Measurements from ENCODE around the gene IFT25. TPM values are rescaled to one million over a fixed set of nuclear protein-coding genes. Genes with fewer than 3 reads are reported as not detected.

IFT25 gene
- polyA plus RNA-seq, 1 experiment, result 12.8 TPM

DNA sequence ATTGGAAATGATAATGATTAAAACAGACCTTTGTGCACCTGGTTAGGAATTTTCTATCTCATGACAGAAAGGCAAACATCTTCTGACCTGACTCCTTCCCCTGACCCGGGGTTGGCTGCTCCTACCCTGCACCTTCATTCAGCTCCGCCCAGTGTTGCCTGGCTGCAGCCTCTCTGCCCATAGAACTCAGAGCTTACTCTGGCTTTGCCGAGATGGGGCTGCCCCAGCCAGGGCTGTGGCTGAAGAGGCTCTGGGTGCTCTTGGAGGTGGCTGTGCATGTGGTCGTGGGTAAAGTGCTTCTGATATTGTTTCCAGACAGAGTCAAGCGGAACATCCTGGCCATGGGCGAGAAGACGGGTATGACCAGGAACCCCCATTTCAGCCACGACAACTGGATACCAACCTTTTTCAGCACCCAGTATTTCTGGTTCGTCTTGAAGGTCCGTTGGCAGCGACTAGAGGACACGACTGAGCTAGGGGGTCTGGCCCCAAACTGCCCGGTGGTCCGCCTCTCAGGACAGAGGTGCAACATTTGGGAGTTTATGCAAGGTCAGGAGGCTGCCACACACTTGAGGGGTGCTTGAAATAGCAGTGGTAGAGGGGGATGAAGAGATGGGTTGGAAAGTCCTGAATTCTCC, 51.4 kb downstream of the IFT25 start, which contains the start of gene DIO1:
Gene DIO1, plus strand, starts transcription at position 189 of the 638 bp plus-strand sequence. Its CDS starts 24 bp downstream, at position 213.
- TF ChIP-seq, protein P1, sequence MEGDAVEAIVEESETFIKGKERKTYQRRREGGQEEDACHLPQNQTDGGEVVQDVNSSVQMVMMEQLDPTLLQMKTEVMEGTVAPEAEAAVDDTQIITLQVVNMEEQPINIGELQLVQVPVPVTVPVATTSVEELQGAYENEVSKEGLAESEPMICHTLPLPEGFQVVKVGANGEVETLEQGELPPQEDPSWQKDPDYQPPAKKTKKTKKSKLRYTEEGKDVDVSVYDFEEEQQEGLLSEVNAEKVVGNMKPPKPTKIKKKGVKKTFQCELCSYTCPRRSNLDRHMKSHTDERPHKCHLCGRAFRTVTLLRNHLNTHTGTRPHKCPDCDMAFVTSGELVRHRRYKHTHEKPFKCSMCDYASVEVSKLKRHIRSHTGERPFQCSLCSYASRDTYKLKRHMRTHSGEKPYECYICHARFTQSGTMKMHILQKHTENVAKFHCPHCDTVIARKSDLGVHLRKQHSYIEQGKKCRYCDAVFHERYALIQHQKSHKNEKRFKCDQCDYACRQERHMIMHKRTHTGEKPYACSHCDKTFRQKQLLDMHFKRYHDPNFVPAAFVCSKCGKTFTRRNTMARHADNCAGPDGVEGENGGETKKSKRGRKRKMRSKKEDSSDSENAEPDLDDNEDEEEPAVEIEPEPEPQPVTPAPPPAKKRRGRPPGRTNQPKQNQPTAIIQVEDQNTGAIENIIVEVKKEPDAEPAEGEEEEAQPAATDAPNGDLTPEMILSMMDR (IDR thresholded peaks at IDR 0.05; ENCODE audit: insufficient read depth, low read depth, low read length), result no peak
- Histone ChIP-seq H3K4me3 (ENCODE audit: low read depth, low read length) (no peak within 1 kb of the TSS), H3K36me3 (ENCODE audit: control insufficient read depth, insufficient read depth, low read length) (no peaks in the 10 kb centered on the region), H3K27me3 (ENCODE audit: control insufficient read depth, insufficient read depth, low read length) (no peaks in the 10 kb centered on the region)
- no peak for DNase-seq (ENCODE audit: low read depth)
- CTCF ChIA-PET, result interaction anchor here (0.6 kb wide), 1 partner anchor 1049 kb away, joined by 3 read pairs; no protein-coding TSS in a partner anchor
- POLR2A ChIA-PET, result no interaction called here

DNA sequence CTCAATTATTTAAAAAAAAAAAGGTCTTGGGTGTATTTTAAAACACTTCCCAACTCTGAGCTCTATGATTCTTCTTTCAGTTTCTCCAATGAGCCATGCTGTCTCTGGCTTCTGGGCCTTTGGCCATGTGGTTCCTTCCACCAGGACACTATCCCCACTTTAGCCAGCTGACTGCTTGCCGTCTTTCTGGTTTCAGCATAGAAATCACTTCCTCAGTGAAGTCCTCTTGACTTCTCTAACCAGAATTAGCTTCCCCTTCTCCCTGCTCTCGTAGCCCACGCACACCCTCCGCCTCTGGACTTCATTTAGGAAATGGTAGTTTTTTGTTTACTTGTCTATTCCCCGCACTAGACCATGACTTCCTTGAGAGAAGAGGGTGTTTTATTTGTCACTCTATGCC, 52.6 kb downstream of the IFT25 start:
- no peak for DNase-seq (ENCODE audit: low read depth)
- CTCF ChIA-PET, result interaction anchor here (1.5 kb wide), 1 partner anchor 14 kb away, joined by 3 read pairs; no protein-coding TSS in a partner anchor
- Histone ChIP-seq H3K27me3 (ENCODE audit: control insufficient read depth, insufficient read depth, low read length) (no peaks in the 10 kb centered on the region), H3K4me3 (ENCODE audit: low read depth, low read length) (no peak overlapping the region), H3K36me3 (ENCODE audit: control insufficient read depth, insufficient read depth, low read length) (no peaks in the 10 kb centered on the region)
- POLR2A ChIA-PET, result no interaction called here
- TF ChIP-seq, protein P1 (IDR thresholded peaks at IDR 0.05; ENCODE audit: insufficient read depth, low read depth, low read length), result no peak

DNA sequence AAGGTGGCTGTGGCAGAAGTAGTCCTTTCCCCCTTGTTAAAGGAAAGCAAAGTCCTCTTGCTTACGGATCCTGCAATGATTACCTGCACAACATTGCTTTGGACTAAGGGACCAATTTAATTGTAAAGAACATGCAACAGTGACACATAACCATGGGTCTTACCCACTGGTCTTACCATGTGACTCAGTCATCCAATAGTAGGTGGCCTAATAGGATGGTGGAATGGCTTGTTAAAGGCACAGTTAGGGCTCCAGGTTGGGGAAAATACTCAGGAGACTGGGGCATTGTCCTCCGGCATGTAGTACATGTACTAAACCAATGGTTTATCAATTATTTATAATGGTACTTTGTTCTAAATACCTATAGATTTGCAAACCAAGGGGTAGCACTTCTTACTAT, 53.8 kb downstream of the IFT25 start:
- no peak for DNase-seq (ENCODE audit: low read depth)
- no peaks in the 10 kb centered on the region for H3K27me3 ChIP-seq (ENCODE audit: control insufficient read depth, insufficient read depth, low read length)
- H3K36me3 ChIP-seq (ENCODE audit: control insufficient read depth, insufficient read depth, low read length), result peaks cover 1% of the 10 kb centered on the region; the same call in 1 of the 2 replicates
- POLR2A ChIA-PET, result no interaction called here
- CTCF ChIA-PET, result interaction anchor here (0.5 to 1.4 kb wide), 2 partner anchors 31 to 102 kb away, joined by 3 to 4 read pairs; no protein-coding TSS in a partner anchor
- TF ChIP-seq, protein P1 (IDR thresholded peaks at IDR 0.05; ENCODE audit: insufficient read depth, low read depth, low read length), result no peak
- no peak overlapping the region for H3K4me3 ChIP-seq (ENCODE audit: low read depth, low read length)

DNA sequence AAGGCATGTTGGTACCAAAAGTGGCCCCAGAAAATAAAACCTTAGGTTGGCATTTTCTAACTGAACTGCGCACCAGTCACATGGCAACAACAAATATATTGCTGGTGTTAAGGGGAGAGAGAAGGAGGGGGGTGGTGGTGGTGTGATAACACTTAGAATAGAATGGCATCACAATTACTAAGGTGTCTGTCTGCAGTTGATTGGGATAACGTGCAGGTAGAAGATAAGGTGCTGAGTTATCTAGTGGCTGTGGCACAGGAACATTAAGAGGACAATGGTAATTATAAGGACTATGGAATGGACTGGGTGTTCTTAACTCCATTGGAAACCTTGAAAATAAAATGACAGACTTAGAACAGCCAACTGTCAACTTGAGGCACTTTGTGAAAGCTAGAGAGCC, 54.5 kb downstream of the IFT25 start:
- ChIA-PET POLR2A (no interaction called here), CTCF (interaction anchor here (1.4 kb wide), 1 partner anchor 30 kb away, joined by 4 read pairs; no protein-coding TSS in a partner anchor)
- TF ChIP-seq, protein P1 (IDR thresholded peaks at IDR 0.05; ENCODE audit: insufficient read depth, low read depth, low read length), result no peak
- no peak overlapping the region for H3K4me3 ChIP-seq (ENCODE audit: low read depth, low read length)
- no peak for DNase-seq (ENCODE audit: low read depth)
- peaks cover 6% of the 10 kb centered on the region for H3K36me3 ChIP-seq (ENCODE audit: control insufficient read depth, insufficient read depth, low read length)
- H3K27me3 ChIP-seq (ENCODE audit: control insufficient read depth, insufficient read depth, low read length), result no peaks in the 10 kb centered on the region

DNA sequence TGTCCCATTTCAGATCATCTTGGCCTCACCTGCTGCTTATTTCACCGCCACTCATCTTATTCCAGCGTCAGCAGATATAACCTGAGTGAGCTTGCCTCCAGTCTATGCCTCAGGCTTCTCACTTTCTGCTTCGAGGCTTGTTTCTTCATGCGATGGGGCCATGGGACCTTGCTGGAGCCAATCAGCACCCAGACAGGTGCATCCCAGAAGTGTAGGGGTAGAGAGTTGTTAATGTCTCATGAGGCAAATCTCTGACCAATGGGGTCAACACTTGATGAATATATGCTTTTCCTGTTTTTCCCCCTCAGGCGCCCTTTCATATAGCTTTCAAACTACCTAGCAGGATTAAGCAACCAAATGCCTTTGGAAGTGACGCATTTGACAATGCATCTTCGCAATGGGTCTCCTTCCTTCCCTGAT, 55.0 kb downstream of the IFT25 start:
- Histone ChIP-seq H3K27me3 (ENCODE audit: control insufficient read depth, insufficient read depth, low read length) (no peaks in the 10 kb centered on the region), H3K4me3 (ENCODE audit: low read depth, low read length) (no peak overlapping the region; the same call in 1 of the 2 replicates), H3K36me3 (ENCODE audit: control insufficient read depth, insufficient read depth, low read length) (peaks cover 6% of the 10 kb centered on the region)
- TF ChIP-seq, protein P1 (IDR thresholded peaks at IDR 0.05; ENCODE audit: insufficient read depth, low read depth, low read length), result no peak
- DNase-seq (ENCODE audit: low read depth), result no peak
- ChIA-PET CTCF (interaction anchor here (1.3 to 2.7 kb wide), 3 partner anchors 12 to 58 kb away, joined by 4 to 14 read pairs (median 6); no protein-coding TSS in a partner anchor), POLR2A (no interaction called here)
